NCI-H1092 (cell line): ENCODE data around the gene SLC25A43.
"Not testable (repeated sequence)": the region's sequence is repeated elsewhere in the genome, so short reads cannot be mapped to it uniquely, and the experiment has no call there.

Experiments
- DNase-seq: peaks from one replicate; lab custom pipeline; 2025; lab: John Stamatoyannopoulos, UW

The SLC25A43 gene

GRCh38 chrX:119407681-119408080 is 8.5 kb downstream of the SLC25A43 start:
- DNase-seq = no peak

- DNase-seq = no peak
Measured at GRCh38 chrX:119410027-119410819, 11.1 kb downstream of the SLC25A43 start.

- DNase-seq = no peak
Measured at GRCh38 chrX:119410854-119411253, 11.7 kb downstream of the SLC25A43 start.

- no peak for DNase-seq
Measured at GRCh38 chrX:119411959-119412358, 12.8 kb downstream of the SLC25A43 start.

GRCh38 chrX:119417376-119417775 is 18.2 kb downstream of the SLC25A43 start:
- no peak for DNase-seq

GRCh38 chrX:119417842-119418241 is 18.7 kb downstream of the SLC25A43 start:
- DNase-seq = no peak

GRCh38 chrX:119419146-119419545 is 20.0 kb downstream of the SLC25A43 start:
- no peak for DNase-seq

GRCh38 chrX:119419898-119420297 is 20.8 kb downstream of the SLC25A43 start:
- no peak for DNase-seq

- DNase-seq = no peak
Measured at GRCh38 chrX:119421016-119421705, 22.0 kb downstream of the SLC25A43 start.

- no peak for DNase-seq
Measured at GRCh38 chrX:119423631-119424030, 24.5 kb downstream of the SLC25A43 start.

GRCh38 chrX:119424999-119425398 is 25.9 kb downstream of the SLC25A43 start:
- DNase-seq = no peak

GRCh38 chrX:119427024-119427794 is 28.1 kb downstream of the SLC25A43 start:
- no peak for DNase-seq

- no peak for DNase-seq
Measured at GRCh38 chrX:119427795-119428185, 28.7 kb downstream of the SLC25A43 start.

GRCh38 chrX:119429471-119429870 is 30.3 kb downstream of the SLC25A43 start:
- DNase-seq = no peak

GRCh38 chrX:119441295-119441694 is 42.2 kb downstream of the SLC25A43 start:
- not testable (repeated sequence) for DNase-seq

GRCh38 chrX:119442286-119442685 is 43.1 kb downstream of the SLC25A43 start:
- DNase-seq = no peak

- DNase-seq = no peak
Measured at GRCh38 chrX:119453202-119453601, 54.1 kb downstream of the SLC25A43 start.

- DNase-seq = no peak
Measured at GRCh38 chrX:119455264-119455663, 56.1 kb downstream of the SLC25A43 start.

GRCh38 chrX:119459181-119459580 is 60.0 kb downstream of the SLC25A43 start:
- DNase-seq = no peak

- DNase-seq = no peak
Measured at GRCh38 chrX:119465555-119465954, 66.4 kb downstream of the SLC25A43 start.

- DNase-seq = no peak
Measured at GRCh38 chrX:119466970-119467369, 67.8 kb downstream of the SLC25A43 start.

- DNase-seq = no peak
Measured at GRCh38 chrX:119467433-119467832, 68.3 kb downstream of the SLC25A43 start.
